Measurements from ENCODE around the gene ASZ1. TPM values are rescaled to one million over a fixed set of nuclear protein-coding genes. Genes with fewer than 3 reads are reported as not detected.

Gene ASZ1
- total RNA-seq, 1 donor from 2014 or later, result not detected

- TF ChIP-seq EZH2 (IDR thresholded peaks at IDR 0.05; ENCODE audit: insufficient read depth, low read length), result no peak
- TF ChIP-seq CTCF (IDR thresholded peaks at IDR 0.05; ENCODE audit: insufficient read depth, low read depth, low read length), result no peak
- FAIRE-seq (no peak), DNase-seq (ENCODE audit: low read depth) (no peak)
- Histone ChIP-seq H3K4me3 (ENCODE audit: insufficient read depth, low read depth, low read length) (no peak overlapping the region), H2AFZ (ENCODE audit: low read depth, low read length) (no peak overlapping the region), H3K4me2 (ENCODE audit: low read length) (no peak overlapping the region), H3K4me1 (ENCODE audit: insufficient read depth, low read length) (no peaks in the 10 kb centered on the region), H3K27ac (ENCODE audit: low read depth, low read length) (no peak overlapping the region), H4K20me1 (ENCODE audit: insufficient read depth, low read length) (no peaks in the 10 kb centered on the region), H3K9me3 (ENCODE audit: insufficient read depth, low read depth, low read length) (no peaks in the 10 kb centered on the region), H3K27me3 (ENCODE audit: insufficient read depth, low read length) (no peaks in the 10 kb centered on the region), H3K79me2 (ENCODE audit: insufficient read depth, low read length) (no peaks in the 10 kb centered on the region), H3K9ac (ENCODE audit: low read length) (no peak overlapping the region), H3K36me3 (ENCODE audit: insufficient read depth, low read length) (no peaks in the 10 kb centered on the region)
- no peaks in the 10 kb centered on the region for H3K9me3 Mint-ChIP-seq (ENCODE audit: unreplicated experiment)
- no peak overlapping the region for H3K4me3 Mint-ChIP-seq (ENCODE audit: unreplicated experiment)
- H3K36me3 Mint-ChIP-seq (ENCODE audit: low read depth, unreplicated experiment), result no peaks in the 10 kb centered on the region
- H3K4me1 Mint-ChIP-seq (ENCODE audit: low read depth, unreplicated experiment), result no peaks in the 10 kb centered on the region
- H3K27ac Mint-ChIP-seq (ENCODE audit: unreplicated experiment), result no peak overlapping the region
- H3K27me3 Mint-ChIP-seq (ENCODE audit: low read depth, unreplicated experiment), result peaks cover 3% of the 10 kb centered on the region
Observed at GRCh38 chr7:117349570-117349969, 77.7 kb downstream of the ASZ1 start.

- Histone ChIP-seq H4K20me1 (ENCODE audit: insufficient read depth, low read length) (no peaks in the 10 kb centered on the region), H3K4me2 (ENCODE audit: low read length) (no peak overlapping the region), H3K4me1 (ENCODE audit: insufficient read depth, low read length) (no peaks in the 10 kb centered on the region), H3K36me3 (ENCODE audit: insufficient read depth, low read length) (no peaks in the 10 kb centered on the region), H3K27me3 (ENCODE audit: insufficient read depth, low read length) (no peaks in the 10 kb centered on the region), H3K79me2 (ENCODE audit: insufficient read depth, low read length) (no peaks in the 10 kb centered on the region), H3K27ac (ENCODE audit: low read depth, low read length) (no peak overlapping the region), H3K9ac (ENCODE audit: low read length) (no peak overlapping the region), H2AFZ (ENCODE audit: low read depth, low read length) (no peak overlapping the region), H3K9me3 (ENCODE audit: insufficient read depth, low read depth, low read length) (no peaks in the 10 kb centered on the region), H3K4me3 (ENCODE audit: insufficient read depth, low read depth, low read length) (no peak overlapping the region)
- FAIRE-seq (no peak), DNase-seq (ENCODE audit: low read depth) (no peak)
- TF ChIP-seq CTCF (IDR thresholded peaks at IDR 0.05; ENCODE audit: insufficient read depth, low read depth, low read length) (no peak), EZH2 (IDR thresholded peaks at IDR 0.05; ENCODE audit: insufficient read depth, low read length) (no peak)
- H3K27ac Mint-ChIP-seq (ENCODE audit: unreplicated experiment), result no peak overlapping the region
- no peaks in the 10 kb centered on the region for H3K4me1 Mint-ChIP-seq (ENCODE audit: low read depth, unreplicated experiment)
- peaks cover 3% of the 10 kb centered on the region for H3K27me3 Mint-ChIP-seq (ENCODE audit: low read depth, unreplicated experiment)
- H3K36me3 Mint-ChIP-seq (ENCODE audit: low read depth, unreplicated experiment), result no peaks in the 10 kb centered on the region
- no peak overlapping the region for H3K4me3 Mint-ChIP-seq (ENCODE audit: unreplicated experiment)
- H3K9me3 Mint-ChIP-seq (ENCODE audit: unreplicated experiment), result no peaks in the 10 kb centered on the region
Observed at GRCh38 chr7:117347962-117348672, 79.2 kb downstream of the ASZ1 start.

GRCh38 chr7:117347480-117347879 is 79.8 kb downstream of the ASZ1 start:
- no peak overlapping the region for H3K27ac Mint-ChIP-seq (ENCODE audit: unreplicated experiment)
- Histone ChIP-seq H4K20me1 (ENCODE audit: insufficient read depth, low read length) (no peaks in the 10 kb centered on the region), H3K36me3 (ENCODE audit: insufficient read depth, low read length) (no peaks in the 10 kb centered on the region), H3K27ac (ENCODE audit: low read depth, low read length) (no peak overlapping the region), H3K9ac (ENCODE audit: low read length) (no peak overlapping the region), H3K4me3 (ENCODE audit: insufficient read depth, low read depth, low read length) (no peak overlapping the region), H3K9me3 (ENCODE audit: insufficient read depth, low read depth, low read length) (no peaks in the 10 kb centered on the region), H3K27me3 (ENCODE audit: insufficient read depth, low read length) (no peaks in the 10 kb centered on the region), H3K4me1 (ENCODE audit: insufficient read depth, low read length) (no peaks in the 10 kb centered on the region), H3K79me2 (ENCODE audit: insufficient read depth, low read length) (no peaks in the 10 kb centered on the region), H3K4me2 (ENCODE audit: low read length) (no peak overlapping the region), H2AFZ (ENCODE audit: low read depth, low read length) (no peak overlapping the region)
- no peaks in the 10 kb centered on the region for H3K4me1 Mint-ChIP-seq (ENCODE audit: low read depth, unreplicated experiment)
- DNase-seq (ENCODE audit: low read depth), result no peak
- no peaks in the 10 kb centered on the region for H3K9me3 Mint-ChIP-seq (ENCODE audit: unreplicated experiment)
- FAIRE-seq, result no peak
- no peaks in the 10 kb centered on the region for H3K36me3 Mint-ChIP-seq (ENCODE audit: low read depth, unreplicated experiment)
- no peak overlapping the region for H3K4me3 Mint-ChIP-seq (ENCODE audit: unreplicated experiment)
- no peak for TF ChIP-seq EZH2 (IDR thresholded peaks at IDR 0.05; ENCODE audit: insufficient read depth, low read length)
- no peak for TF ChIP-seq CTCF (IDR thresholded peaks at IDR 0.05; ENCODE audit: insufficient read depth, low read depth, low read length)
- peaks cover 3% of the 10 kb centered on the region for H3K27me3 Mint-ChIP-seq (ENCODE audit: low read depth, unreplicated experiment)
